Measurements from ENCODE around the gene SLC18A3.
A peak's percentile ranks its signal among the peaks of the same experiment; 100 is the strongest.

SLC18A3 gene

DNA sequence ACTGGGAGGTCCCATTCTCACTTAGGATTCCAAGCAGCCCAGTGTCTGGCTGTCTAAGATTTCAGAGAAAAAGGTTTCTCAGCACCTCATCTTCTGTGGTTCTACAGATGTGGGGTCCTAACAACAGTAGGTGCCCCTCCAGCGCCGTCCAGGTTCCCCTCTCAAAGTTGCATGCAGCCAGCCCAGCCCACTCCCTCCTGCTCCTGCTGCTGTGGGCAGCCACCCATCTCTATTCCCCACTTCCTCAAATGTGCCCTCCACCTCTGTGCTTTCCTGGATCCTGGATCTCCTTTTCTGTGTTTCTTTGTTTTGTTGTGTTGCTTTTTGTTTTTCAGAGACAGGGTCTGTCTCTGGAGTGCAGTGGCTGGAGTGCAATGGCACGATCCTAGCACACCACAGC lies 13.3 kb upstream of the SLC18A3 start:
- DNase-seq = no peak

- no peak for DNase-seq
Observed at GRCh38 chr10:49597426-49598163, 12.5 kb upstream of the SLC18A3 start.

DNA sequence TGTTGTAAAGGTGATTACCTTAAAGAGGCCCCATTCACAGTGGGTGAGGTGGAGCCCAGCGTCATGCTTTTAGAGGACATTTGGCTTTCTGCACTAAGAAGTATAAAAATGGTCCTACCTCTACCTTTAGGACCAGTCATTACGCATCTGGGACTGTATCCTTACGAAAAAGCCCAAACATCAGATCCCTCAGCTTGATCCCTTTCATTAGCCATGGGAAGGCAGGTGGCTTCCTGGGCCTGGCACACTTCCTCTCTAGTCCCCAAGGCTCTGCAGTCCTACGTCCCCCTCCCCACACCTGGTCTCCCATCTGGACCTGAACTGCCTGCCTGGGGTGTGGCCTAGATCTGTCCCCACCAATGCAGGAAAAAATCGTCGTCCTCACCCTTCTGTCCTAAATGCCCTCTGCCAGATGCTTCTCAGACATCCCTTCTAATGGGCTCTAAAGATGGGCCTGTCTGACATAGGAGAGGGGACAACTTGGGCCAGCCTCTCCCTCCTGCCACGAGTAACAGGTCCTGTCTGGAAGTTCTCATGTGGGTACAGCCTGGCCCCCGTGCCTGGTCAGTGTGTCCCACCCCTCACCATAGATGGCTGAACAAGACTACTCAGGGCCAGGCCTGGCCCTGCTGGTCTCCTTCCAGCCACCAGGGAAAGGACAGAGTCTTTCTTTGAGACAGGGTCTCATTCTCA lies 11.8 kb upstream of the SLC18A3 start:
- peak; percentile 59 for DNase-seq

- no peak for DNase-seq
Observed at GRCh38 chr10:49598986-49599385, 11.1 kb upstream of the SLC18A3 start.

GRCh38 chr10:49599546-49599945 lies 10.6 kb upstream of the SLC18A3 start:
- DNase-seq = no peak

DNA sequence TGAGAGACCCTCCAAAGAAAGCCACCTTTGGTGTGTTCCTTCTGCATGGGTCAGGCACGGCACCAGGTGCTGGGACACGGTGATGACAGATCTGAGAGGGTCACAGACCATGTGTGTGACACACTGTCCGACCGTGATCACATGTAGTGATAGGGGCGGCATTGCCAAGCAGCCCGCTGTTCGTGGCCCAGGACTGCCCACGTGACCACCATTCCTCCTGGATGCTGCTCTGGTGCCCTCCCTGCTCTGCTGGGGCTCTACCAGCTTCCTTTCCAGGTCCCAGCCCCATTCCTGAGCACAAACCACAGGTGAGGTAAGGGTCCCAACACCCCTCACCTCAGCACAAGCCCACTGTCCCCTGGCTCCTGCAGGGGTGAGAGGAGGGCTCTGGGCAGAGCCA lies 10.1 kb upstream of the SLC18A3 start:
- DNase-seq = no peak

DNA sequence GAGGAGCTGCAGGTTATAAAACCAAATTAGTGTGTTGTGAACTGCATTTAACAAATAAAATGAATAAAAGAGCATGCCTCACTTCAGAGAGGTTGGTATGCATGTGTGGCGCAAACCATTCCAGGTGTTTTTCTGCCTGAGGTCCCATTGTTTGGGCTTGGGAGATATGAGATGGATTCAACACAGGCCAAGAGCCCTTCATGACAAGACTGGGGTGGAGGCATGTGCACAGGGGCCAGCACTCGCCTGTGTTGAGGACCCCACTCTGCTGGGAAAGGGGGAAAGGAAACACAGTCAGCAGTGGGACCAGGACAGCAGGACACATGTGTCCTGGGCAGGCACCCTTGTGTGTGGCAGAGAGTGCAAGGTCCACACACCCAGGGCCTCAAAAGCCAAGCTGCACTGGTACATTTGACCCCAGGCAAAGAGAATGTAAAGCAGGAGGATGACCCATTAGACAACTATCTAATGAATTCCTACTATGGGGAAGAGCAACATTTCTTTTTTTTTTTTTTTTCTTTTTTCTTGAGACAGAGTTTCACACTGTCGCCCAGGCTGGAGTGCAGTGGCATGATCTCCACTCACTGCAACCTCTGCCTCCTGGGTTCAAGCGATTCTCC lies 9.2 kb upstream of the SLC18A3 start:
- DNase-seq = no peak

- DNase-seq = no peak
Observed at GRCh38 chr10:49601857-49602256, 8.3 kb upstream of the SLC18A3 start.

GRCh38 chr10:49602380-49603023 lies 7.6 kb upstream of the SLC18A3 start:
- DNase-seq = no peak

GRCh38 chr10:49605216-49605938 lies 4.7 kb upstream of the SLC18A3 start:
- DNase-seq = no peak

- DNase-seq = no peak
Observed at GRCh38 chr10:49605939-49606509, 4.1 kb upstream of the SLC18A3 start.

GRCh38 chr10:49606981-49607535 lies 3.1 kb upstream of the SLC18A3 start:
- DNase-seq = no peak

DNA sequence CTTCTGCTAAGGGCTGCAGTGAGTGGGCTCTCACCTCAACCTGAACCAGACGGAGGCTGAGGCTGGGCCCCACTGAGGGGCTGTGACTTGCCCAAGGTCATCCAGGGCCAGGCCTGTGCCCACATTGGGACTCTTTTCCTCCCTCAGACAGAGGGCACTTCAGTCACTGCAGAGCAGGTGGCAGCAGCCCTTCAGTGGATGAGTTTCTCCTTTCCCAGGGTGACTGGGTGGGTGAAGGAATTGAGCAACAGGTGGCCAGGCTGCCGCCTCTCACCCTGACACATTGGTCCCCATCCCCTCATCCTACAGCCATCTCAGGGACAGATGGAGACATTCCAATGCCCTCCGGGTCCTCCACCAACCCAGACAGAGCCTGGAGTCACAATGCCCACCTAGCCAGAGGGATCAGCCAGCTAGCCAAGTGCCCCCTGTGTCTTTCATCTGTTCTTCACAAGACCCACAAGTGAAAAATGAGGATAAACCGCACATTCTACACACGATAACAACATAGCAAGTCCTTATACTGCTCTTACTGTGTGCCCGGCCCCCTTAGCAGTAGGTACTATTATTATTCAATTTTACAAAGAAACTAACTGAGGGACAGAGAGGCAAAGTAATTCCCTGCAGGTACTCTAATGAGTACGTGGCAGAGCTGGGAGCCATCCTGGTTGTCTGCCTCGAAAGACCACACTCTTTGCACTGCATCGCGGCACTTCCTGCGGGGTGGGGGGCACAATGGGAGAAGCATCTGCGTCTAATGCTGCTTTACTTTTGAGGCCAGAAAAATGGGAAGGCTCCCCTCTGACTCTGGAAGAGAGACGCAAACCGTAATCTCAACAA lies 1.7 kb upstream of the SLC18A3 start:
- no peak for DNase-seq

DNA sequence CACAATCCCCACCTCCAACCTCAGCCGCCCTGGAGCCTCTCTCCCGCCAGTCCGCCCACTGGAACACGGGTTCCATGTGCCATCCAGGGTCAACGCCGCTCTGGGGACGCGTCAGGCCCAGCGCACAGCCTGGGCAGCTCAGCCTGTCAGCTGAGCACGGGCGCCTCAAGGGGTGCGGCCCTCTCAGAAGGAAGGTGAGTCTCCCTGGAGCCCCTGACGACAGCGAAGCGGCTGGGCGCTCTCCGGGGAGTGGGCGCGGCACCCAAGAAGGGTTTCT lies 1.2 kb upstream of the SLC18A3 start:
- no peak for DNase-seq

- DNase-seq = peak; percentile 13
Observed at GRCh38 chr10:49609283-49610113, 612 bp upstream of the SLC18A3 start.

DNA sequence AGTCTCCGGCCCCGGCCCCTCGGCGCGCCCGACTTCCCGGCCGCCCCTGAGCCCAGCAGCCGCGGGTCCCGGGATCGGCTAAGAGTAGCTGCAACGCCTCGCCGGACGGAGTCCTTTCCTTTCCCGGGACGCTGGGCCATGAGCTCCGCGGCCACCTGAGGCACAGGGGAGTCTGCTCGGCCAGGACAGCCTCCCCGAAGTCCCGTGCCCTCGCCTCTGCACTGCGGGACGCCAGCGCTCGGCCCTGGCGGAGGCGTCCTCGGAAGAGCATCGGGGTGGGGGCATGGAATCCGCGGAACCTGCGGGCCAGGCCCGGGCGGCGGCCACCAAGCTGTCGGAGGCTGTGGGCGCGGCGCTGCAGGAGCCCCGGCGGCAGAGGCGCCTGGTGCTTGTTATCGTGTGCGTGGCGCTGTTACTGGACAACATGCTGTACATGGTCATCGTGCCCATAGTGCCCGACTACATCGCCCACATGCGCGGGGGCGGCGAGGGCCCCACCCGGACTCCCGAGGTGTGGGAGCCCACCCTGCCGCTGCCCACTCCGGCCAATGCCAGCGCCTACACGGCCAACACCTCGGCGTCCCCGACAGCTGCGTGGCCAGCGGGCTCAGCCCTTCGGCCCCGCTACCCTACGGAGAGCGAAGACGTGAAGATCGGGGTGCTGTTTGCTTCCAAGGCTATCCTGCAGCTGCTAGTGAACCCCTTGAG lies 502 bp downstream of the SLC18A3 start:
- DNase-seq = no peak

DNA sequence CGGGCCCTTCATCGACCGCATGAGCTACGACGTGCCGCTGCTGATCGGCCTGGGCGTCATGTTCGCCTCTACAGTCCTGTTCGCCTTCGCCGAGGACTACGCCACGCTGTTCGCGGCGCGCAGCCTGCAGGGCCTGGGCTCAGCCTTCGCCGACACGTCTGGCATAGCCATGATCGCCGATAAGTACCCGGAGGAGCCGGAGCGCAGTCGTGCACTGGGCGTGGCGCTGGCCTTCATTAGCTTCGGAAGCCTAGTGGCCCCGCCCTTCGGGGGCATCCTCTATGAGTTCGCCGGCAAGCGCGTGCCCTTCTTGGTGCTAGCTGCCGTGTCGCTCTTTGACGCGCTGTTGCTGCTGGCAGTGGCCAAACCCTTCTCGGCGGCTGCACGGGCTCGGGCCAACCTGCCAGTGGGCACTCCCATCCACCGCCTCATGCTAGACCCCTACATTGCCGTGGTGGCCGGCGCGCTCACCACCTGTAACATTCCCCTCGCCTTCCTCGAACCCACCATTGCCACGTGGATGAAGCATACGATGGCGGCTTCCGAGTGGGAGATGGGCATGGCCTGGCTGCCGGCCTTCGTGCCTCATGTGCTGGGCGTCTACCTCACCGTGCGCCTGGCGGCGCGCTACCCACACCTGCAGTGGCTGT lies 1.2 kb downstream of the SLC18A3 start:
- DNase-seq = no peak

DNA sequence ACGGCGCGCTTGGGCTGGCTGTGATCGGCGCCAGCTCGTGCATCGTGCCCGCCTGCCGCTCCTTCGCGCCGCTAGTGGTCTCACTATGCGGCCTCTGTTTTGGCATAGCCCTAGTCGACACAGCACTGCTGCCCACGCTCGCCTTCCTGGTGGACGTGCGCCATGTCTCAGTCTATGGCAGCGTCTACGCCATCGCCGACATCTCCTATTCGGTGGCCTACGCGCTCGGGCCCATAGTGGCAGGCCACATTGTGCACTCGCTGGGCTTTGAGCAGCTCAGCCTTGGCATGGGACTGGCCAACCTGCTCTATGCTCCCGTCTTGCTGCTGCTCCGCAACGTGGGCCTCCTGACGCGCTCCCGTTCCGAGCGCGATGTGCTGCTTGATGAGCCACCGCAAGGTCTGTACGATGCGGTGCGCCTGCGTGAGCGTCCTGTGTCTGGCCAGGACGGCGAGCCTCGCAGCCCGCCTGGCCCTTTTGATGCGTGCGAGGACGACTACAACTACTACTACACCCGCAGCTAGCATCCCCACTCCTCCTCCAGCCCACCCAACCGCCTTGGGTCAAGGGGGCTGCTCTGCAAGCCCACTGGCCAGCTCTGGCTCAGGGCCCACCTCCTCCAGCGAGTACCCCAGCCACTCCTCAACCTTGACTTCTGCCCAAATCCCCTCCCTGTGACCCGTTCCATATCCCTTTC lies 1.9 kb downstream of the SLC18A3 start:
- no peak for DNase-seq

Data from NCI-H2171 treated with DMSO at 0.1 percent for 48 hours (cell line).